ENCODE data around the gene FABP3. TPM values are rescaled to one million over a fixed set of nuclear protein-coding genes. Genes with fewer than 3 reads are reported as not detected.

Gene FABP3
- 116 and 554 TPM in 2 replicates for total RNA-seq
- polyA plus RNA-seq: 275 and 664 TPM in 2 replicates
- 179 and 377 TPM in 2 replicates for polyA plus RNA-seq (2012)
- polyA minus RNA-seq (ENCODE audit: low replicate concordance): 81.9 and 185 TPM in 2 replicates

DNA sequence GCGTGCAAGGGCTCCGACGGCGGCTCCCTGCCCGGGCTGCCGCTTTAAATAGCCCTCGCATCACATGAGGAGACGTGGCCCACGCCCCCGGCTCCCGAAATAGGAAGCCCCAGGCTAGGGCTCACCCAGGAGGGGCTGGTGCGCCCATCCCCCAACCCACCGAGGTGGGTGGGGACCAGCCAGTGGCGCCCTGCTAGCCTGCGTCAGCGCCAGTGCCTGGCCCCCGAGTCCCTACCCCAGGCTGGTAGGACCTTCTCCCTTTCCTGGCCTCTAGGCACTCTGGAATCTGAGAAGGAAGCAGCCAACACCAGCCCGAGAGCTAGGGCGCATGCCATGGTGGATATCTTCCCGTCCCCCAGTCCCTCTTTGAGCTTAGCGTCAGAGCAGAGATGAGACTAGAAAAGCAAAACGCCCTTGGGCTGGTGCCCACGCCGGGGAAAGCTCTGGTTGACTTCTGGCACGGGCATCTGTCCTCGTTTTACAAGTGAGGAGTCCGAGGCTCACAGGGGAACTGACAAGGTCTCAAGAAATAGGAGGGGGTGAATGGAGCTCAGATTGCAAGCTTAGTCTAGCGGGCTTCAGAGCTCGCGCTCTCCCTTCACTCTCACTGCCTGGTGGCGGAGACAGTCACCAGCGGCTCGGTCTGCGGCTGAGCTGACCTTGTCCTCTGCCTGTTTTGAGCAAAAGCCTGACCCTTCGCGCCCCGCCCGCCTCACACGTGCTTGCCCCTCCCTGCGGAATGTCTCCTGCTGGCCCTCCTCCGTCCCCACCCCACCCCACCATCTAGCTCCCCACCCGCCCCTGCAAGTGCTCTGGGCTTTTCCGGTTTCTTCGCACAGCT, at the start of gene FABP3:
Gene FABP3, minus strand, starts transcription at position 21 of the 841 bp plus-strand sequence. CDS start 62 bp downstream, outside the sequence.
- Histone ChIP-seq H3K4me3 (replicated peaks in 1 of 4; ENCODE audit: control extremely low read depth in 1 of 4, insufficient read depth in 1 of 4, low read depth in 3 of 4, low read length in 4 of 4) (peak within 1 kb of the TSS; percentile 25 to 64 (median 42)), H3K27ac (ENCODE audit: insufficient read depth, low read length) (peak within 1 kb of the TSS; percentile 85), H3K27me3 (ENCODE audit: control insufficient read depth, insufficient read depth, low read length) (no peaks in the 10 kb centered on the region), H3K9me3 (ENCODE audit: control insufficient read depth, insufficient read depth, low read depth, low read length) (no peaks in the 10 kb centered on the region), H3K79me2 (ENCODE audit: control insufficient read depth, insufficient read depth, low read length) (no peaks in the 10 kb centered on the region), H4K20me1 (ENCODE audit: control insufficient read depth, extremely low read depth, insufficient read depth, low read length) (no peaks in the 10 kb centered on the region), H3K36me3 (ENCODE audit: control insufficient read depth, insufficient read depth, low read length) (no peaks in the 10 kb centered on the region), H2AFZ (ENCODE audit: low read length) (peak within 1 kb of the TSS; percentile 53), H3K4me2 (ENCODE audit: extremely low read depth, insufficient read depth, low read length) (peak within 1 kb of the TSS; percentile 89), H3K9ac (ENCODE audit: insufficient read depth, low read length) (peak within 1 kb of the TSS; percentile 40), H3K4me1 (ENCODE audit: control insufficient read depth, extremely low read depth, insufficient read depth, low read length) (peaks cover 37% of the 10 kb centered on the region)
- peak; percentile 59 to 78 for DNase-seq (ENCODE audit: low read depth in 2 of 2)
- TF ChIP-seq, protein P1, sequence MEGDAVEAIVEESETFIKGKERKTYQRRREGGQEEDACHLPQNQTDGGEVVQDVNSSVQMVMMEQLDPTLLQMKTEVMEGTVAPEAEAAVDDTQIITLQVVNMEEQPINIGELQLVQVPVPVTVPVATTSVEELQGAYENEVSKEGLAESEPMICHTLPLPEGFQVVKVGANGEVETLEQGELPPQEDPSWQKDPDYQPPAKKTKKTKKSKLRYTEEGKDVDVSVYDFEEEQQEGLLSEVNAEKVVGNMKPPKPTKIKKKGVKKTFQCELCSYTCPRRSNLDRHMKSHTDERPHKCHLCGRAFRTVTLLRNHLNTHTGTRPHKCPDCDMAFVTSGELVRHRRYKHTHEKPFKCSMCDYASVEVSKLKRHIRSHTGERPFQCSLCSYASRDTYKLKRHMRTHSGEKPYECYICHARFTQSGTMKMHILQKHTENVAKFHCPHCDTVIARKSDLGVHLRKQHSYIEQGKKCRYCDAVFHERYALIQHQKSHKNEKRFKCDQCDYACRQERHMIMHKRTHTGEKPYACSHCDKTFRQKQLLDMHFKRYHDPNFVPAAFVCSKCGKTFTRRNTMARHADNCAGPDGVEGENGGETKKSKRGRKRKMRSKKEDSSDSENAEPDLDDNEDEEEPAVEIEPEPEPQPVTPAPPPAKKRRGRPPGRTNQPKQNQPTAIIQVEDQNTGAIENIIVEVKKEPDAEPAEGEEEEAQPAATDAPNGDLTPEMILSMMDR (conservative IDR thresholded peaks at IDR 0.05 in 1 of 2, IDR thresholded peaks at IDR 0.05 in 1 of 2; ENCODE audit: low read depth in 1 of 2, low read length in 2 of 2): no peak
- no peak for TF ChIP-seq EZH2 (IDR thresholded peaks at IDR 0.05; ENCODE audit: low read length, missing control alignments)

DNA sequence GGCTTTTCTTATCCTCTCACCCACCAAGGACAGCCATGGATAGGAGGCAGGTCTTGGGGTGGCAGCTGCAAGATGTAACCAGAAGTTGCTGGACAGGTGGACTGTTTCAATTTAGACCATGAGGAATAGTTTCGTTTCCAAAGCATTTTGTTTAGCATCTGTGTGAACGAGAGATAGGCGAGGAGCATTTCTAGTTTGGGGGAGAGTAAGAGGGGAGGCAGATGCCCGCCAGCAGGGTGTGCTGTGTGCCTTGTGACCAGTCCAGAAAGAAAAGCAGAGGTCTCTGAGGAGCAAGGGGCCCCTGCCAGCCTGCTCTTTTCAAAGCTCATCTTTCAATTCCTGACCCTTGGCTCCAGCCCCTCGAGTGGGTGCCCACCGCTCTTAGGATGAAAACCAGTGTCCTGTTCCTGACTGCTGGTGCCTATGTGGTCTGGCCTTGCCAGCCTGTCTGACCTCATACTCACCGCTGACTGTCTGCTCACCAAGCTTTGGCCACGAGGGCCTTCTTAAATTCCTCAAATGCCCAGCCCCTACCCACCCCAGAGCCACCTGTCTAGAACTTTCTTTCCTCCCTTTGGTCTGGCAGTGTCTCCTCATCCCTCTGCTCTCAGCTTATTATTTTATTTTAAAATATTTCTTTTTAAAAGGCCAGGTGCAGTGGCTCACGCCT, 48.6 kb upstream of the FABP3 start:
- H3K9ac ChIP-seq (ENCODE audit: insufficient read depth, low read length): no peak overlapping the region
- H3K79me2 ChIP-seq (ENCODE audit: control insufficient read depth, insufficient read depth, low read length): peaks cover 47% of the 10 kb centered on the region
- H3K36me3 ChIP-seq (ENCODE audit: control insufficient read depth, insufficient read depth, low read length): peaks cover 27% of the 10 kb centered on the region
- no peaks in the 10 kb centered on the region for H4K20me1 ChIP-seq (ENCODE audit: control insufficient read depth, extremely low read depth, insufficient read depth, low read length)
- H3K27me3 ChIP-seq (ENCODE audit: control insufficient read depth, insufficient read depth, low read length): no peaks in the 10 kb centered on the region
- H3K4me3 ChIP-seq (replicated peaks in 1 of 4; ENCODE audit: control extremely low read depth in 1 of 4, insufficient read depth in 1 of 4, low read depth in 3 of 4, low read length in 4 of 4): no peak overlapping the region
- TF ChIP-seq EZH2 (IDR thresholded peaks at IDR 0.05; ENCODE audit: low read length, missing control alignments): no peak
- TF ChIP-seq, protein P1 (conservative IDR thresholded peaks at IDR 0.05 in 1 of 2, IDR thresholded peaks at IDR 0.05 in 1 of 2; ENCODE audit: low read depth in 1 of 2, low read length in 2 of 2): peak; percentile 40 to 61
- H3K4me1 ChIP-seq (ENCODE audit: control insufficient read depth, extremely low read depth, insufficient read depth, low read length): peaks cover 16% of the 10 kb centered on the region
- H3K27ac ChIP-seq (ENCODE audit: insufficient read depth, low read length): peak overlapping the region; percentile 29
- H3K9me3 ChIP-seq (ENCODE audit: control insufficient read depth, insufficient read depth, low read depth, low read length): no peaks in the 10 kb centered on the region
- DNase-seq (ENCODE audit: low read depth in 2 of 2): peak; percentile 28 to 48
- H3K4me2 ChIP-seq (ENCODE audit: extremely low read depth, insufficient read depth, low read length): peak overlapping the region; percentile 7
- no peak overlapping the region for H2AFZ ChIP-seq (ENCODE audit: low read length)

DNA sequence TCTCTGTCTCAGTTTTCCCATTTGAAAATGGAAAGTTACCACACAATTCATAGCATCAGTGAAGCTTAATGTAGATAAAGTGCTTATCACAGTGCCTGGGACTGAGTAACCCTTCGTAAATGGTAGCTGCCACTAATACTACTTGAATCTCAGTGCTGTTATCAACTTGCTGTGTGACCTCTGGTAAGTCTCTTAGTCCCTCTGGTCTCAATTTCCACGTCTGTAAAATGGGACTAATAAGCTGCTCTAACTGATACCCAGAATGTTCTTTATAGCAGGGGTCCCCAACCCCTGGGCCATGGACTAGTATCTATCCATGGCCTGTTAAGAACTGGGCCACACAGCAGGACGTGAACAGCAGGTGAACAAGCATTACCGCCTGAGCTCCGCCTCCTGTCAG, 47.8 kb upstream of the FABP3 start:
- Histone ChIP-seq H3K27me3 (ENCODE audit: control insufficient read depth, insufficient read depth, low read length) (no peaks in the 10 kb centered on the region), H3K27ac (ENCODE audit: insufficient read depth, low read length) (no peak overlapping the region), H3K36me3 (ENCODE audit: control insufficient read depth, insufficient read depth, low read length) (peaks cover 23% of the 10 kb centered on the region), H3K9ac (ENCODE audit: insufficient read depth, low read length) (no peak overlapping the region), H2AFZ (ENCODE audit: low read length) (no peak overlapping the region), H3K4me1 (ENCODE audit: control insufficient read depth, extremely low read depth, insufficient read depth, low read length) (peaks cover 16% of the 10 kb centered on the region), H4K20me1 (ENCODE audit: control insufficient read depth, extremely low read depth, insufficient read depth, low read length) (no peaks in the 10 kb centered on the region), H3K4me2 (ENCODE audit: extremely low read depth, insufficient read depth, low read length) (no peak overlapping the region), H3K4me3 (replicated peaks in 1 of 4; ENCODE audit: control extremely low read depth in 1 of 4, insufficient read depth in 1 of 4, low read depth in 3 of 4, low read length in 4 of 4) (no peak overlapping the region), H3K9me3 (ENCODE audit: control insufficient read depth, insufficient read depth, low read depth, low read length) (no peaks in the 10 kb centered on the region), H3K79me2 (ENCODE audit: control insufficient read depth, insufficient read depth, low read length) (peaks cover 53% of the 10 kb centered on the region)
- DNase-seq (ENCODE audit: low read depth in 2 of 2): no peak
- TF ChIP-seq, protein P1 (conservative IDR thresholded peaks at IDR 0.05 in 1 of 2, IDR thresholded peaks at IDR 0.05 in 1 of 2; ENCODE audit: low read depth in 1 of 2, low read length in 2 of 2): no peak
- TF ChIP-seq EZH2 (IDR thresholded peaks at IDR 0.05; ENCODE audit: low read length, missing control alignments): no peak

Data from fibroblast of lung (primary cell).